ENCODE data around the gene DDOST. TPM values are rescaled to one million over a fixed set of nuclear protein-coding genes. Genes with fewer than 3 reads are reported as not detected.
A peak's percentile ranks its signal among the peaks of the same experiment; 100 is the strongest.

Gene DDOST
- polyA plus RNA-seq, 2 of the 4 experiments (the other 2 are of a cell fraction) = 158 to 231 TPM

- Histone ChIP-seq H3K4me2 (no peak overlapping the region), H3K4me3 (no peak overlapping the region), H3K27ac (peak overlapping the region in 1 of 2 experiments; percentile 26; a peak in 1 of 6 replicates), H3K9me3 (no peaks in the 10 kb centered on the region), H3K4me1 (peaks cover 8% of the 10 kb centered on the region; the same call in 2 of the 3 replicates)
- TF ChIP-seq BHLHE40 (IDR thresholded peaks at IDR 0.05; ENCODE audit: low read depth, low read length) (no peak), SMC3 (IDR thresholded peaks at IDR 0.05) (no peak), BCL3 (IDR thresholded peaks at IDR 0.05) (no peak), POLR2A (IDR thresholded peaks at IDR 0.05; ENCODE audit: low read length) (no peak), EHMT2 (IDR thresholded peaks at IDR 0.05; ENCODE audit: low read depth) (no peak), USF2 (IDR thresholded peaks at IDR 0.05) (no peak), HOXA7 (CRISPR knock-in tag; IDR thresholded peaks at IDR 0.05) (no peak), PHF8 (IDR thresholded peaks at IDR 0.05; ENCODE audit: borderline replicate concordance, low read depth) (no peak), HES2 (IDR thresholded peaks at IDR 0.05) (no peak), CEBPB (IDR thresholded peaks at IDR 0.05) (no peak), SREBF2 (IDR thresholded peaks at IDR 0.05) (no peak), EP300 (IDR thresholded peaks at IDR 0.05) (no peak), KDM1A (IDR thresholded peaks at IDR 0.05; ENCODE audit: low read depth) (no peak), MAFK (IDR thresholded peaks at IDR 0.05; ENCODE audit: partially characterized antibody) (no peak)
- no peak for DNase-seq (ENCODE audit: low read depth in 1 of 2, low spot score in 1 of 2)
- ChIA-PET POLR2A (no interaction called here), CTCF (interaction anchor here (7.3 kb wide), 1 partner anchor 12 kb away, joined by 43 read pairs; the partner anchor contains the start of gene PINK1)
- 100% methylated on average over 1 of the region's 1 CpG for WGBS (ENCODE audit: missing lambda C conversion rate)
- ATAC-seq = peak in 1 of 2 experiments; percentile 23; a peak in 1 of 6 replicates
- no peak for FAIRE-seq
Observed at GRCh38 chr1:20619999-20620398, 41.2 kb downstream of the DDOST start.

- peak overlapping the region in 1 of 2 experiments; percentile 49; a peak in 2 of 6 replicates for H3K27ac ChIP-seq
- H3K9me3 ChIP-seq = no peaks in the 10 kb centered on the region
- CTCF ChIA-PET = interaction anchor here (1.0 to 7.3 kb wide), 4 partner anchors 14 to 75 kb away, joined by 3 to 43 read pairs (median 3); partner anchors contain the start of gene PINK1
- POLR2A ChIA-PET = no interaction called here
- peaks cover 20% of the 10 kb centered on the region for H3K4me1 ChIP-seq
- ATAC-seq = no peak
- WGBS (ENCODE audit: missing lambda C conversion rate) = 62% methylated on average over 4 of the region's 4 CpGs
- no peak for TF ChIP-seq GATA3 (IDR thresholded peaks at IDR 0.05; ENCODE audit: borderline replicate concordance)
- TF ChIP-seq KDM5A (IDR thresholded peaks at IDR 0.05) = no peak
- TF ChIP-seq BCL3 (IDR thresholded peaks at IDR 0.05) = no peak
- no peak for TF ChIP-seq REST (IDR thresholded peaks at IDR 0.05)
- no peak for TF ChIP-seq E2F6 (IDR thresholded peaks at IDR 0.05; ENCODE audit: borderline replicate concordance, low read depth)
- TF ChIP-seq ZNF302 (CRISPR knock-in tag; IDR thresholded peaks at IDR 0.05) = no peak
- TF ChIP-seq PBX3 (IDR thresholded peaks at IDR 0.05) = no peak
- TF ChIP-seq NFE2L2 (conservative IDR thresholded peaks at IDR 0.05; ENCODE audit: low read length) = no peak
- no peak for TF ChIP-seq CBX2 (IDR thresholded peaks at IDR 0.05; ENCODE audit: borderline replicate concordance, low read depth)
- no peak for DNase-seq (ENCODE audit: low read depth in 1 of 2, low spot score in 1 of 2)
- no peak overlapping the region for H3K4me3 ChIP-seq
- FAIRE-seq = no peak
- H3K4me2 ChIP-seq = no peak overlapping the region
Observed at GRCh38 chr1:20618550-20618949, 42.6 kb downstream of the DDOST start.

Data from A549 (cell line).